Uterus (tissue), 2 donors: ENCODE results near the gene NOP9.

ENCODE experiments used
- CTCF ChIP-seq, 4 experiments: fragments of 200-600 bp in 2 of 4; fragments of 450-650 bp in 2 of 4; sonication (generic) in 2 of 4; IDR thresholded peaks; one replicate each; pipeline ENCODE4 v1.5.1; 2016 to 2019; ENCODE audit warnings: antibody characterized with exemption in 4 of 4, mild to moderate bottlenecking in 2 of 4, moderate library complexity in 1 of 4
- POLR2A ChIP-seq, 2 donors: fragments of 450-650 bp; IDR thresholded peaks; one replicate each; pipeline ENCODE4 v1.6.1; 2016; ENCODE audit warnings: antibody characterized with exemption in 2 of 2, mild to moderate bottlenecking in 1 of 2, moderate library complexity in 1 of 2

DNA sequence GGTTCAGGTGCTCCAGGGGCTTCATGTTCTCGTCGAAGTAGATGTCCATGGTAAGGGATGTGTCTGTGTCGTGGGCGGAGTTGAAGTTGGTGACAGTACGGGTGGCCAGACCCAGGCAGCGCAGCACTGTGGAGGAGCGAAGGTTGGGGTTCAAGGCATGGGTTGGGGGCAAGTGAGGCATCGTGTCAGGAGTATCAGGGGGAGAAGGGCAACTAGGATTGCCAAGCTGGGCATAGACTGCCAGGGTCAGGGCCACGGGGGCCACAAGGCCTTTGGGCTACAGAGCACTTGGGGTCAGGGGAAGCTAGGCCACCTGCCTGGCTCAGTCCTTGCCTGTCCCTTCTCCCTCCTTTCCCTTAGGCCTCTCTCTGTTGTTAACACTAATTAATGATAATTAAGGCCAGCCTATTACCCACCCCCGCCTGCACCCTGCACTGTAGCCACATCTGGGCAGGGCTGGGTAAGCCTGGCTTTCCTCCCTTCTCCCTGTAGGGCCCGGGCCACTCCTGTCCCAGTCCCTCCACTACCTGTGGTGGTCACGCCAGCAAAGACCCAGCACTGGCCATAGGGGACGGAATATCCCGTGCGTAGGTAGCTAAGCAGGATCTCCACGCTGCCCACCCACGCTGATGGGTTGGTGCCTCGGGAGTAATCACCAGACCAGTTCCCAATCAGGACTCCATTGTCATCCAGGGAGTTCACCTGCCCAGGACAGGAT, 40.9 kb upstream of the NOP9 start:
- TF ChIP-seq CTCF (IDR thresholded peaks at IDR 0.05), result no peak
- no peak for TF ChIP-seq POLR2A (IDR thresholded peaks at IDR 0.05)
